GM12878 (cell line): Measurements from ENCODE around the gene SNED1. TPM values are rescaled to one million over a fixed set of nuclear protein-coding genes. Genes with fewer than 3 reads are reported as not detected.

Experiments
- ATAC-seq: fragments of 200-7000 bp; cut with Tn5 transposase; 3 replicates; pipeline ENCODE4 v1.9.1; 2020; ENCODE audit warnings: mild to moderate bottlenecking, moderate library complexity
- BruUV-seq: library from RNA; stranded (reverse); fragments of 400-500 nt; replicated peaks from 2 replicates; lab custom pipeline; 2021; lab: Mats Ljungman, UMichigan
- CTCF ChIA-PET: fragments of 300-600 bp; sonication (Branson Sonifier 250); formaldehyde crosslinking; extraction: SDS; loops from one replicate; lab custom pipeline; 2021; ENCODE audit warnings: inconsistent platforms; lab: Yijun Ruan, JAX
- POLR2A ChIA-PET: fragments of 350-600 bp; formaldehyde crosslinking; extraction: SDS; loops from one replicate; lab custom pipeline; 2021; ENCODE audit warnings: inconsistent platforms; lab: Charles Lee
- RAD21 ChIA-PET: fragments of 300-600 bp; sonication (Branson Sonifier 250); formaldehyde crosslinking; loops from one replicate; lab custom pipeline; 2023; ENCODE audit warnings: antibody characterized with exemption; ENCODE audit not compliant: unreplicated experiment; lab: Charles Lee
- SMC1A ChIA-PET: fragments of 300-600 bp; sonication (Branson Sonifier 250); formaldehyde crosslinking; loops from one replicate; lab custom pipeline; 2023; ENCODE audit not compliant: unreplicated experiment, uncharacterized antibody; lab: Charles Lee
- DNase-seq: peaks from one replicate; pipeline ENCODE4 v3.0.0-alpha.2; 2011; ENCODE audit warnings: low read depth, low spot score
- FAIRE-seq: peaks from 3 replicates; lab custom pipeline; 2011; peaks lifted over from hg19 to GRCh38; lab: Jason Lieb, UNC
- H2AFZ ChIP-seq: 2 replicates; pipeline ENCODE4 v1.6.0; 2011; ENCODE audit warnings: low read depth, low read length, control low read depth; ENCODE audit not compliant: control insufficient read depth
- H3K27ac ChIP-seq: 2 replicates; pipeline ENCODE4 v1.5.1; 2011; ENCODE audit warnings: control low read depth; ENCODE audit not compliant: control insufficient read depth, insufficient read depth
- H3K27me3 ChIP-seq, 2 experiments: replicated peaks in 1 of 2; 2 replicates each; pipeline versions ENCODE4 v1.6.0 to v1.6.1; 2011; ENCODE audit warnings: low read length in 1 of 2; ENCODE audit not compliant: control insufficient read depth in 2 of 2, insufficient read depth in 2 of 2
- H3K36me3 ChIP-seq, 2 experiments: 2 replicates each; pipeline ENCODE4 v1.5.1; 2011; ENCODE audit warnings: low read length in 1 of 2; ENCODE audit not compliant: control insufficient read depth in 2 of 2, insufficient read depth in 2 of 2
- H3K4me1 ChIP-seq: 2 replicates; pipeline ENCODE4 v1.6.1; 2011; ENCODE audit warnings: mild to moderate bottlenecking, low read length, moderate library complexity, mixed read lengths; ENCODE audit not compliant: control insufficient read depth, insufficient read depth
- H3K4me2 ChIP-seq: 2 replicates; pipeline ENCODE4 v1.6.0; 2011; ENCODE audit warnings: control low read depth; ENCODE audit not compliant: control insufficient read depth, insufficient read depth
- H3K4me3 ChIP-seq: fragments of 200-600 bp; sonication (generic); 2 replicates; pipeline ENCODE4 v1.5.1; 2016
- H3K79me2 ChIP-seq: 2 replicates; pipeline ENCODE4 v1.6.0; 2011; ENCODE audit warnings: low read length; ENCODE audit not compliant: control insufficient read depth, insufficient read depth
- H3K9ac ChIP-seq: 2 replicates; pipeline ENCODE4 v1.8.0; 2011; ENCODE audit warnings: low read length, control low read depth, mixed read lengths; ENCODE audit not compliant: control insufficient read depth, insufficient read depth
- H3K9me3 ChIP-seq: replicated peaks from 3 replicates; pipeline ENCODE4 v1.5.1; 2011; ENCODE audit warnings: mild to moderate bottlenecking, low read length; ENCODE audit not compliant: control insufficient read depth, insufficient read depth
- H4K20me1 ChIP-seq: 2 replicates; pipeline ENCODE4 v1.6.0; 2011; ENCODE audit not compliant: control insufficient read depth, insufficient read depth
- CREM ChIP-seq: IDR thresholded peaks from 2 replicates; pipeline ENCODE4 v1.6.1; 2014; ENCODE audit warnings: antibody characterized with exemption, low read depth
- HDAC2 ChIP-seq: fragments of 200-600 bp; sonication (generic); IDR thresholded peaks from 2 replicates; pipeline ENCODE4 v1.6.1; 2017
- IKZF1 ChIP-seq: fragments of 450-650 bp; conservative IDR thresholded peaks from 2 replicates; pipeline ENCODE4 v1.6.1; 2017; ENCODE audit warnings: antibody characterized with exemption, mild to moderate bottlenecking
- POLR2AphosphoS2 ChIP-seq: IDR thresholded peaks from 2 replicates; pipeline ENCODE4 v1.6.1; 2011; ENCODE audit warnings: low read depth, mild to moderate bottlenecking, low read length, improper control_type of control experiment, moderate library complexity
- SMARCA5 ChIP-seq: fragments of 450-650 bp; IDR thresholded peaks from 2 replicates; pipeline ENCODE4 v1.6.1; 2017; ENCODE audit warnings: mild to moderate bottlenecking
- SP1 ChIP-seq: IDR thresholded peaks from one replicate; pipeline ENCODE4 v1.6.1; 2011; ENCODE audit warnings: low read depth, low read length
- SRF ChIP-seq, 2 experiments: IDR thresholded peaks; 2 replicates each; pipeline ENCODE4 v1.6.1; 2011; ENCODE audit warnings: low read depth in 2 of 2, low read length in 2 of 2, mild to moderate bottlenecking in 1 of 2, moderate library complexity in 1 of 2
- TCF12 ChIP-seq: IDR thresholded peaks from 2 replicates; pipeline ENCODE4 v1.6.1; 2011; ENCODE audit warnings: low read depth, mild to moderate bottlenecking, low read length
- WGBS: methylation state at CpG from one replicate; pipeline ENCODE4 v1.1.6; 2016; ENCODE audit warnings: low lambda C conversion rate; ENCODE audit not compliant: insufficient replicate concordance, insufficient coverage; ENCODE audit errors: missing lambda C conversion rate; 5-methylcytosine and 5-hydroxymethylcytosine counted together
- in situ Hi-C: fragments of 300-500 bp; cut with MboI; formaldehyde crosslinking; loops from 9 replicates; pipeline ENCODE4 v1.14.3; 2018; ENCODE audit warnings: mixed read lengths
- intact Hi-C: fragments of 100-400 bp; cut with micrococcal nuclease; formaldehyde crosslinking; loops from one replicate; pipeline ENCODE4 v1.14.2; 2022; ENCODE audit not compliant: unreplicated experiment
- polyA plus RNA-seq, 11 experiments: library from polyadenylated mRNA; depleted of rRNA in 4 of 11; unstranded in 6 of 11; stranded (reverse) in 5 of 11; fragments of >200 nt; fragmentation: Nextera tagmentation in 4 of 11; fragmentation: Illumina TruSeq in 1 of 11; extraction: Ambion mirVana in 4 of 11; extraction: Trizol in 1 of 11; gene quantifications; 1 replicate in 1 of 11; 2 replicates in 10 of 11; pipeline versions ENCODE4 v1.2.1 to v1.2.3, GENCODE V29; 2011 to 2016; ENCODE audit warnings: inconsistent platforms in 2 of 11, missing spikeins in 2 of 11, low read depth in 1 of 11
- total RNA-seq, 4 experiments: library from RNA; depleted of rRNA in 3 of 4; stranded (reverse); fragments of >200 nt in 3 of 4; fragmentation: Illumina TruSeq in 1 of 4; extraction: Trizol in 1 of 4; gene quantifications; 2 replicates each; pipeline versions ENCODE4 v1.2.1 to v1.2.3, GENCODE V29; 2013 to 2021
- TF ChIP-seq, protein P1 (sequence below): IDR thresholded peaks from 2 replicates; pipeline ENCODE4 v1.6.1; 2011; ENCODE audit warnings: low read depth, low read length, improper control_type of control experiment, borderline replicate concordance
- TF ChIP-seq, protein P2 (sequence below): fragments of 450-650 bp; formaldehyde crosslinking; IDR thresholded peaks from 2 replicates; pipeline ENCODE4 v1.4.0; 2022; ENCODE audit warnings: mild to moderate bottlenecking, moderate library complexity

SNED1 gene
- total and polyA plus RNA-seq, 10 of the 15 experiments (the other 5 are each of a cell fraction or from before 2014, with no cell fraction given) = 0.05 to 8.4 (median 3.0) TPM

DNA sequence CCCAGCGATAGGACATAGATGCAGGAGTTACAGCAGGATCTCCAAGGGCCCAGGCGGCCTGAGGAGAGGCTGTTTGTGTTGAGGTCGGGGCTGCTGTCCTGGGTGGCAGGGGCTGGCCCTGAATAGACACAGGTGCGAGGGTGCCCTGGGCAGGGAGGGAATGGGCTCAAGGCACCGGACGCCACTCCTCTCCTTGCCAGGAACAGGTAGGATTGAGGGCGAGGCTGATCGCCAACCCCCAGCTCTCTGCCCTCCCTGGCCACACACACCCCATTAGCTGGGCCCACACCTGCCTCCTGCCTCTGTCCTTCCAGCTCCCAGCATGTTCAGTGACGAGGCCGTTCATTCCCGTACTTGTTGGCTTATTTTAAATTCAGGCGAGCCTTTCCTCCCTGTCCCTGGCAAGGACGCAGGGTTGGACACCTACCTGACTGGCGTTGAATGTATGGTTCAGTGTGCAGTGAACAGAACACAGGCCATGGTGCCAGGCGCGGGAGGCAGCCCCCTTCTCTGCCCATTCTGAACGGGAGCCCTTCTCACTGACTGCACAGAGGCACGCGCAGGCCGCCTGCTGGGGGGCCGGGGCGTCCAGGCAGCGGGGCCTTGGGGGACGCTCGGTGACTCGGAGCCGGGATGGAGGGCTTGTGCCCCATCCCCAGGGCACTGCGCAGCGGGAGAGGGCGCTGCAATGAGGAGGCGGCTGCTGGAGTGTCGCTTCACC, 41.3 kb upstream of the SNED1 start:
- H3K27me3 ChIP-seq = peaks cover 0 to 1% of the 10 kb centered on the region in 2 experiments; a peak in 2 of 4 replicates
- DNase-seq (no peak), FAIRE-seq (no peak)
- H3K9ac ChIP-seq = no peak overlapping the region
- ChIA-PET CTCF (no interaction called here), SMC1A (no interaction called here)
- TF ChIP-seq SRF (IDR thresholded peaks at IDR 0.05; ENCODE audit: low read depth in 2 of 2, low read length in 2 of 2) (no peak), HDAC2 (no peak), TCF12 (no peak)
- TF ChIP-seq, all 136 proteins: peak for 0
- in situ Hi-C loops = no loop called here
- 44% methylated on average over 28 of the region's 32 CpGs for WGBS
- Histone ChIP-seq H3K4me2 (no peak overlapping the region), H4K20me1 (no peaks in the 10 kb centered on the region), H3K79me2 (no peaks in the 10 kb centered on the region), H3K4me1 (no peaks in the 10 kb centered on the region), H3K27ac (no peak overlapping the region), H2AFZ (no peak overlapping the region), H3K36me3 (no peaks in the 10 kb centered on the region), H3K9me3 (no peaks in the 10 kb centered on the region), H3K4me3 (no peak overlapping the region)
- no peak for ATAC-seq
- no TSS peak for BruUV-seq
- intact Hi-C loops = no loop called here
- POLR2A ChIA-PET = no interaction called here
- RAD21 ChIA-PET = no interaction called here

DNA sequence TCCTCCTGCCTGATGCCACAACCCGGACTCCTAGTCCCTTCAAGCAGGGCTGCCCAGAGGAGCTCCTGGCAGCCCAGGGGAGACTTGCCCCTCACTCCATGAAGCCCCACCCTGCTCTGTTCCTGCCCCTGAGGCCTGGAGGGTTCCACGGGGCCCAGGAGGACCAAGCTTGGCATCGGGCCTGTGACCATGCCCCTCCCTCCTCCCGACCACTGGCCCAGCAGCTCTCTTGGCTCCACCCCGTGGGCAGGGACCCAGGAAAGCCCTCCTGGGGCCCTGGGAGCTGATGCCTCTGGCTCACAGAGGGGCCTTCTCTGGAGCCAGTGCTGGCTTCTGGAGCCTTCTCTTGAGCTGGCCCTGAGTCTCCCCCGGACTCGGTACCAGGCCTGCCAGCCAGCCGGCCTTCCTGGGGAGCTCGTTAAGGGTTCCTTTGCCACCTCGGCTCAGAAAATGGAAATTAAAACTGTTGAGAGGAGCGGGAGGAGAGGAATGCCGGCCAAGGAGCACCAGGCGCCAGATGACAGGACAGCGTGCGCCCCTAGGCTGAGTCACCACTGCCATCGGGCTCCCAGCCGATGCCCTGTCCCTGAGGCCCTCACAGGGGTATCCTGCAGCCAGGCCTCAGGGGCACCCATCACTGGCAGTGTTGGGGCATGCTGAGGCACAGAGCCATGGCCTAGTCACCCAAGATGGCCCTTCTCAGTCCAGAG, 40.6 kb upstream of the SNED1 start:
- Histone ChIP-seq H3K27me3 (peaks cover 0 to 1% of the 10 kb centered on the region in 2 experiments; a peak in 2 of 4 replicates), H3K9me3 (no peaks in the 10 kb centered on the region), H3K4me1 (no peaks in the 10 kb centered on the region), H2AFZ (no peak overlapping the region), H3K27ac (no peak overlapping the region), H3K79me2 (no peaks in the 10 kb centered on the region), H3K36me3 (no peaks in the 10 kb centered on the region), H4K20me1 (no peaks in the 10 kb centered on the region), H3K9ac (no peak overlapping the region), H3K4me3 (no peak overlapping the region), H3K4me2 (no peak overlapping the region)
- intact Hi-C loops (no loop called here), in situ Hi-C loops (no loop called here)
- FAIRE-seq (no peak), DNase-seq (no peak), ATAC-seq (no peak)
- BruUV-seq = no TSS peak
- ChIA-PET CTCF (no interaction called here), SMC1A (no interaction called here), POLR2A (no interaction called here), RAD21 (no interaction called here)
- WGBS = 36% methylated on average over 16 of the region's 17 CpGs
- TF ChIP-seq POLR2AphosphoS2 (no peak), IKZF1 (no peak), CREM (no peak), SP1 (no peak), SMARCA5 (no peak)
- TF ChIP-seq, protein P1, sequence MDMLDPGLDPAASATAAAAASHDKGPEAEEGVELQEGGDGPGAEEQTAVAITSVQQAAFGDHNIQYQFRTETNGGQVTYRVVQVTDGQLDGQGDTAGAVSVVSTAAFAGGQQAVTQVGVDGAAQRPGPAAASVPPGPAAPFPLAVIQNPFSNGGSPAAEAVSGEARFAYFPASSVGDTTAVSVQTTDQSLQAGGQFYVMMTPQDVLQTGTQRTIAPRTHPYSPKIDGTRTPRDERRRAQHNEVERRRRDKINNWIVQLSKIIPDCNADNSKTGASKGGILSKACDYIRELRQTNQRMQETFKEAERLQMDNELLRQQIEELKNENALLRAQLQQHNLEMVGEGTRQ = no peak
- TF ChIP-seq, protein P2, sequence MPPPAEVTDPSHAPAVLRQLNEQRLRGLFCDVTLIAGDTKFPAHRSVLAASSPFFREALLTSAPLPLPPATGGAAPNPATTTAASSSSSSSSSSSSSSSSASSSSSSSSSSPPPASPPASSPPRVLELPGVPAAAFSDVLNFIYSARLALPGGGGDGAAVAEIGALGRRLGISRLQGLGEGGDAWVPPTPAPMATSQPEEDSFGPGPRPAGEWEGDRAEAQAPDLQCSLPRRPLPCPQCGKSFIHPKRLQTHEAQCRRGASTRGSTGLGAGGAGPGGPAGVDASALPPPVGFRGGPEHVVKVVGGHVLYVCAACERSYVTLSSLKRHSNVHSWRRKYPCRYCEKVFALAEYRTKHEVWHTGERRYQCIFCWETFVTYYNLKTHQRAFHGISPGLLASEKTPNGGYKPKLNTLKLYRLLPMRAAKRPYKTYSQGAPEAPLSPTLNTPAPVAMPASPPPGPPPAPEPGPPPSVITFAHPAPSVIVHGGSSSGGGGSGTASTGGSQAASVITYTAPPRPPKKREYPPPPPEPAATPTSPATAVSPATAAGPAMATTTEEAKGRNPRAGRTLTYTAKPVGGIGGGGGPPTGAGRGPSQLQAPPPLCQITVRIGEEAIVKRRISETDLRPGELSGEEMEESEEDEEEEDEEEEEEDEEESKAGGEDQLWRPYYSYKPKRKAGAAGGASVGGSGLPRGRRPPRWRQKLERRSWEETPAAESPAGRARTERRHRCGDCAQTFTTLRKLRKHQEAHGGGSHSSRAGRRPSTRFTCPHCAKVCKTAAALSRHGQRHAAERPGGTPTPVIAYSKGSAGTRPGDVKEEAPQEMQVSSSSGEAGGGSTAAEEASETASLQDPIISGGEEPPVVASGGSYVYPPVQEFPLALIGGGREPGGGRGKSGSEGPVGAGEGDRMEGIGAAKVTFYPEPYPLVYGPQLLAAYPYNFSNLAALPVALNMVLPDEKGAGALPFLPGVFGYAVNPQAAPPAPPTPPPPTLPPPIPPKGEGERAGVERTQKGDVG = no peak
